Activated naive CD8-positive, alpha-beta T cell treated with anti-CD3 and anti-CD28 coated beads for 36 hours (primary cell): ENCODE measurements around the gene KRT81. TPM values are rescaled to one million over a fixed set of nuclear protein-coding genes. Genes with fewer than 3 reads are reported as not detected.
"Not testable (repeated sequence)": the region's sequence is repeated elsewhere in the genome, so short reads cannot be mapped to it uniquely, and the experiment has no call there.

Source experiments
- DNase-seq: peaks from one replicate; pipeline ENCODE4 v3.0.0; 2021
- H3K27ac Mint-ChIP-seq: one replicate; pipeline ENCODE4 v1.8.0; 2022; ENCODE audit warnings: mild to moderate bottlenecking, moderate library complexity, mixed read lengths
- H3K27me3 Mint-ChIP-seq: one replicate; pipeline ENCODE4 v1.8.0; 2022; ENCODE audit warnings: mild to moderate bottlenecking, mixed read lengths
- H3K36me3 Mint-ChIP-seq: one replicate; pipeline ENCODE4 v1.8.0; 2021; ENCODE audit warnings: mild to moderate bottlenecking, mixed read lengths
- H3K4me1 Mint-ChIP-seq: one replicate; pipeline ENCODE4 v1.8.0; 2021; ENCODE audit warnings: mixed read lengths
- H3K4me3 Mint-ChIP-seq: one replicate; pipeline ENCODE4 v1.8.0; 2022; ENCODE audit warnings: mild to moderate bottlenecking, moderate library complexity, mixed read lengths
- H3K9me3 Mint-ChIP-seq: one replicate; pipeline ENCODE4 v1.8.0; 2022; ENCODE audit warnings: mixed read lengths
- total RNA-seq, 2 experiments: library from RNA; stranded (reverse); gene quantifications; one replicate each; pipeline ENCODE4 v1.2.3, GENCODE V29; 2021

The KRT81 gene
- total RNA-seq, 2 experiments from 2014 or later, result not detected

DNA sequence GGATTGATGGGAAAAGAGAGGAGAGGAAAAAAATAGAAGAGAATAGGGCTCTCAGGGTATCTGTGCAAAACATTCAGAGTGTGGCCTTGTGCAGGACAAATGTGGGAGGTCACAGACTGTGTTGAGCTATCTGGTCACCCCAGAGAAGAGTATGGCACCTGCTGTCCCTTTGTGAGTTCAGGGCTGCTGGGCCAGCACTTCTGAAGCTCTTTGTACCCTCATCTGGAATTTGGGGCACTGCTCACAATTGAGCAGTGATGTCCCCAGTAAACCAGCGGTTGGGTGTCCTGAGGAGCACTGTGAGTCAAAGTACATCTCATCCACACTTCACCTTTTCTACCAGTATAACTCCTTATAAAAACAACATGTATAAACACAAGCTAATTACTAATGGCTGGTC, 2.6 kb upstream of the KRT81 start:
- Mint-ChIP-seq H3K4me3 (no peak overlapping the region), H3K27me3 (peaks cover 9% of the 10 kb centered on the region), H3K27ac (no peak overlapping the region), H3K4me1 (no peaks in the 10 kb centered on the region), H3K9me3 (no peaks in the 10 kb centered on the region), H3K36me3 (no peaks in the 10 kb centered on the region)
- no peak for DNase-seq

DNA sequence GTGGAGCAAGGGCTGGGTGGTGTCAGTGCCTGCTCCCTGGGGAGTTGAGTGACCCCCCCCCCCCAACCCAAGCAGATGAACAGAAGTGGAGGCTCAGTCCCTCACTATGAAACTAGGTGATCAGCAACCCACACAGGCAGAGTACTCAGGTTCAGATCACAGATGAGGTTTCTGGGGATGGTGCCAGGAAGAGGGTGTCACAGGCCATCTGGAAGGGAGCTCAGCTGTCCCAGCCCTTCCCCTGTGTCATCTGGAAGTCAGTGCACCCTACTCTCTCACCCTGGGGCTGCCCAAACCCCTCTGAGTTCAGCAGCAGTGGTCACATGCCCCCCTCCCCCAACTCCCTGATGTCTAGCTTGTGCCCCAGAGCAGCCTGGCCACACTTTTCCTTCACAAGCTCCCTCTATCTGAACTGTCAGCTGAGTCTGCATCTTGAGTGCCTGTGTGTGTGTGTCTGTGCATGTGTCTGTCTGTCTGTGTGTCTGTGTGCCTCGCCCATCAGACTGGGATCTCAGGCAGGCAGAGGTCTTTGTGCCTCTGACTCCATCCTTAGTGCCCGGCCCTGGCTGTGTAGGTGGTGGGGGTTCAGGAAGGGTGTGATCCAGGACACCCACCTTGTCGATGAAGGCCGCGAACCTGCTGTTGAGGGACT, 725 bp downstream of the KRT81 start:
- DNase-seq, H3K36me3 Mint-ChIP-seq, H3K4me1 Mint-ChIP-seq, H3K27ac Mint-ChIP-seq, H3K9me3 Mint-ChIP-seq, H3K4me3 Mint-ChIP-seq: not testable (repeated sequence)
- peaks cover 12% of the 10 kb centered on the region for H3K27me3 Mint-ChIP-seq

DNA sequence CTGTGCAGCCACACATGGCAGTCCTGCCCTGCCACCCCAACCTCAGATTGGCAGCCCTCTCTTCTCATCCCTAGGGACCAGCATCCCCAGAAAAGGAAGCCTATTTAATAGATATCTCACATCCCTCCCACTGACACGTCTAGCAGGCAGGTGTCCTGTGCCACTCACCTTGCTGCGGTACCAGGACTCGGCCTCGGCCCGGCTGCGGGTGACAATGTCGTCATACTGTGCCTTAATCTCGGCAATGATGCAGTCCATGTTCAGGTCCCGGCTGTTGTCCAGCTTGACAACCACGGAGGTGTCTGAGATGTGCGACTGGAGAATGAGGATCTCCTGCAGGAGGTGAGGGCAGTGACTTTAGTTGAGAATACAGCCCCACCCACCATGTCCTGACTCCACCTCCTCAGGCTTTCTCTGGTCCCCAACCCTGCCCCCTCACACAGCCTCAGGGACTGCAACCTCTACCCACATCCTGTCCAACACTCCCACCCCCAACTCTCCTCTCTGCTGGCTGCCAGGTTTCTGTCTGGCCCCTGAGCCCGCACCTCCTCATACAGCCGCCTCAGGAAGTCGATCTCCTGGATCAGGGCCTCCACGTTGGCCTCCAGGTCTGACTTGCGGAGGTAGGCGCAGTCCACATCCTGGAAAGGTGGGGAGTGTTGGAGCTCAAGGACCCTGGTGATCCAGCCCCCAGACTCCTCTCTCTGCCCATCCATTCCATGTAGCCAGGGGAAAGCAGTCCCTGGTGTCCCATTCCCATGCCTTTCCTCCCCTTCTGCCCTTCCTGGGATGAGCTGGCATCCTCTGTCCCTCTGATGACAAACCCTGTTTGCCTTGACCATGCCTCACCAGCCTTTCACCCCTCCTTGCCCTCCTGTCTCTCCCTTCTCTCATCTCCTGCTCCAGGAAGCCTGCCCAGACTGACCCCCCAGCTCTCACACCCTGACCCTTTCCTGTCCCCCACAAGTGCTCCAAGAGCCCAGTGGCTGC, 3.2 kb downstream of the KRT81 start:
- H3K27me3 Mint-ChIP-seq, result peaks cover 12% of the 10 kb centered on the region
- not testable (repeated sequence) for H3K4me3 Mint-ChIP-seq

DNA sequence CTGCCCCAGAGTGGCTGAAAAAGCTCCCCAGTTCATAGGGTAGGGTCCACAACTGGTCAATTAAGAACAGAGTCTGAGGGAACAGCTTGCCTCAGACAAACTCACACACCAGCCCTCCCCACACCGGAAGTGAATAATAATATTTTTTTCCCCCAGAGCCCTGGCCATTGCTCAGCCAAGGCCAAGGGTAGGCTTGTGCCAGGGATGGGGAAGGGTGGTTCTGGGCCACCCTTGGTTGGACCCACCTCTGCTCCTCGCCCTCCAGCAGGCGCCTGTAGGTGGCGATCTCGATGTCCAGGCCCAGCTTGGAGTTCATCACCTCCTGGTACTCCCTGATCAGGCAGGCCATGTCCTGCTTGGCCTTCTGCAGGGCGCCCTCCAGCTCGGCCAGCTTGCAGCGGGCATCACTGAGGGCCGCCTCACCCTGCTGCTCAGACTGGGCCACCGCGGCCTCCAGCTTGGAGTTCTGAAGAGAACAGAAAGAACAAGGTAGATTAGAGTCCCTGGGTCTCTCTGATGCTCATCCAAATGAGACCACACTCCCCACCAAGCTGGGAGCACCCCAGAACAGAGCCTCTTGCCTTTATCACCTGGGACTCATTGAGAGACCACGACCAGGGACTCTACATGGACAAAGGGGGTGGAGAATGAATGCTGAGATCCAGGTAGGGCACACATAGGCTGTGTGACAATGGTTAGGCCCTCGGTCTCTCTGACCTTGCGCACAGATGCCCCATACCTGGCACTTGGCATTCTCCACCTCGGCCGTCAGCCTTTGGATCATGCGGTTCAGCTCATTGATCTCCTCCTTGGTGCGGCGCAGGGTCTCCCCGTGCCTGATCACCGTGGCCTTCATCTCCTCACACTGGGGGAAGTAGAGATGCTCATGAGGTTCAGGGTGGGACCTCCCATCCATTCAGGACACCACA, 4.2 kb downstream of the KRT81 start:
- not testable (repeated sequence) for DNase-seq, H3K36me3 Mint-ChIP-seq, H3K4me1 Mint-ChIP-seq, H3K4me3 Mint-ChIP-seq, H3K9me3 Mint-ChIP-seq, H3K27ac Mint-ChIP-seq
- peaks cover 12% of the 10 kb centered on the region for H3K27me3 Mint-ChIP-seq

More for the DNA sequence above, 3.2 kb downstream of the KRT81 start:
- not testable (repeated sequence) for DNase-seq, H3K36me3 Mint-ChIP-seq, H3K9me3 Mint-ChIP-seq, H3K27ac Mint-ChIP-seq, H3K4me1 Mint-ChIP-seq

DNA sequence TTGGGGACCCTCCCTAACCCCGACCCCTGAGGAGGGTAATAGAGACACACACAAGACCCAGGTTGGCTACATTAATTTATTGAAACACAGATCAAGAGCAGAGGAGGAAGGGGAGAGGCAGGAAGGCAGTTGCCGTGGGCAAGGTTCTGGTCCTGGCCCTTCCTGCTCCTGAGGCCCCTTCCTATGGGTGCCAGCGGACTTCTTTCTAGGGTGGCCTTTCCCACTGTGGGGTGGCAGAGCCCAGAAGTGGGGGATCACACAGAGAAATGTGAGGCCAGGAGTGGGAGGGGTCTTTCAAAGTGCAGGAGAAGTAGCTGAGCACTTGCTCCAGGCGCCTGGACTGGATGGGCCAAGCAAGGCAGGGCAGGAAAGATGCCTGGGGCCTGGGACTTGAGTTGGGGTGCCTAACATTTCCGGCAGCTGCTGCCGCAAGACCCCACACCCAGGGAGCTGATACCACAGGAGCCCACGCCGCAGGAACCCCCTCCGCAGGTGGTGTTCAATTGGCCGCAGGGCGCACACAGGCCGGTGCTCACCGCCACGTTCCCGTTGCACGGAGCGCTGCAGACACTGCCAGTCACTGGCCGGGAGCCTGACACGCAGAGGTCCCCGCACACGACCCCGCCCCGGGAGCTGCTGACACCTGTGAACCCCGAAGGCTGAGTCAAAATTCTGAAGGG, 5.3 kb downstream of the KRT81 start:
- peaks cover 8% of the 10 kb centered on the region for H3K27me3 Mint-ChIP-seq
- DNase-seq, result no peak
- H3K9me3 Mint-ChIP-seq, result no peaks in the 10 kb centered on the region
- no peak overlapping the region for H3K27ac Mint-ChIP-seq
- H3K4me3 Mint-ChIP-seq, result no peak overlapping the region
- H3K4me1 Mint-ChIP-seq, result peaks cover 6% of the 10 kb centered on the region
- no peaks in the 10 kb centered on the region for H3K36me3 Mint-ChIP-seq

DNA sequence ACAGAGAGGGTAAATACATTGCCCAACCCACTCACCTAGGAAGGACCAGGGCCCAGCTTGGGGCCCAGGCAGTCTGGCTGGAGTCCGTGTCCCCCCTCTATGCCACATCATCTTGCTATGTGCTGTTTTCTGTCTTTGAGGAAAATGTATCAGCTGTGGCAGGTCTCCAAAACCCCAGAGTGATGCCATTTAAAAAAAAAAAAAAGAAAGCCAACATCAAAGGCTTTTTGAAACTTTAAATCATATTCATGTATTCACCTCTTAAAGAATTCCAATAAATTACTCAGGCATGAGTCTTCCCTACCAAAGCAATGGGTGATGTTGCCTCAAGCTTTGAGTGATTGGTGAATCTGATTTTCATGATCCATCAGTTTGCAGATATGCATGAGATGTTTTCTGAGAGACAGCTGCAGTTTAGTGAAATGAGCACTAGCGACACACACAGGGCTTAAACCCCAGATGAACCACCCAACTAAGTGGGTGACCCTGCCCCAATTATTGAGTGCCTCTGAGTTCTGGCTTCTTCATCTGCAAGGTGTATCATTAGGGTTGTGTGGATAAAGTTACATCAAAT, 6.1 kb downstream of the KRT81 start:
- Mint-ChIP-seq H3K27ac (no peak overlapping the region), H3K27me3 (peaks cover 8% of the 10 kb centered on the region), H3K9me3 (no peaks in the 10 kb centered on the region), H3K4me1 (peaks cover 6% of the 10 kb centered on the region), H3K4me3 (no peak overlapping the region), H3K36me3 (no peaks in the 10 kb centered on the region)
- no peak for DNase-seq

DNA sequence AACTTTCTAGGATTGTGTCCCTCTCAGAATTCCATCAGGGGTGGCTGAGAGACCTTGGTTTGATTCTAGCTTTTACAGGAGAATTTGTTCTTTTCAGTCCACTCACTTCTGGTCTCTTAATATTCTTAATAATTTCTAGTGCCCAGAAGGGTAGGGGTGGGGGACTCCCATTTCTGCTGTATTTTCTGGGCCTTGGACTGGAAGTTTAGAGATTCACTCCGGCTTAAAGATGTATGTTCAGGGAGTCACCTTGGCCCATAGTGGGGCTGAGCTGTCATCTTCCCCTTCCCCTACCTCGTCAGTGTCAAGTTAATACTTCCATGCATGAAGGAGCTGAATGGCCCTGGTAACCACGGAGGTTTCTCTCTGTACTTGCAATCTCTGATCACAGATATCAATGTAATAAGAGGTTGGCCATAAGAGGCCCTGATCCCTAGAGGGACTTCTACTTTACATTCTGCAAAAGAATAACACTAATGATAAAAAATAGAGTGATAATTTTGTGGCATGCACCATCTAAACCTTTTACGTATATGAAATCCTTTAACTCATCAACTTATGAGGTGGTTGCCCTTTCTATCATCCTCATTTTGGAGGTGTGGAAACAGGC, 6.7 kb downstream of the KRT81 start:
- no peak for DNase-seq
- H3K9me3 Mint-ChIP-seq, result no peaks in the 10 kb centered on the region
- no peaks in the 10 kb centered on the region for H3K36me3 Mint-ChIP-seq
- H3K4me3 Mint-ChIP-seq, result no peak overlapping the region
- H3K27me3 Mint-ChIP-seq, result peaks cover 11% of the 10 kb centered on the region
- H3K27ac Mint-ChIP-seq, result no peak overlapping the region
- H3K4me1 Mint-ChIP-seq, result peaks cover 6% of the 10 kb centered on the region

DNA sequence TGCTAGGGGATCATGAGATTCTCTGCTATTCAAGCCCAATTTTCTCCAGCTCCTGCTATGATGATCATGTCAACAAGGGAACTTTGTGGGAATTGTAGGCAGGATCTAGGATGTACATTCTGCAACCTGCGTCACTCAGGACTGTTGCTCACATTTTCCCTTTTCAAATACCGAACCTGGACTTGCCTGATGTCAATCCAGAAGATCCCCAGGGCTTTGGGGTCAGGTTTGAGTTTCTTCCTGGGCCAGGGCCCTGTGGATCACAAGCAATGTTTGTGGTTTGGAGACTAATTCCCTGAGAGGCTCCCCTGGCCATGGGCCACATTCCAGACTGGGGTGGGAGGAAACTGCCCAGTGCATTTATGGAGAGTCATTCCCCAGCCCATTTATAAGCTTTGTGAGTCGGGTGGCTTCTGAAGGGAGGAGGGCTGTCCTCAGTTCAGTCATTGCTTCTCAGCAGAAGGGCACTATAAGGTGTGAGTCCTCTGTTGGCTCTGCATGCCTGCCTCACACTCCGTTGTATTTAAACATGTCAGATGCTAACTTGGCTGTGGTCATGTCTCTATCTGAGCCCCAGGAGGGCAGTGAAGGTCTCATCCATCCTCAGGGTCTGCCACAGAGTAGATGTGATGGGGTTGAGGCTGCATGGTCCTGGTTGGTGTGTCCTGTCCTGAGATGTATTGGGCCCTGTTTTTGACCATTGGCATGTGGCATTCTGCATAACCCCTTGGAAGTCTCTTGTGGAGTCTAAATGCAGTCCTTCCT, 10.4 kb downstream of the KRT81 start:
- Mint-ChIP-seq H3K36me3 (no peaks in the 10 kb centered on the region), H3K9me3 (no peaks in the 10 kb centered on the region), H3K4me1 (peaks cover 3% of the 10 kb centered on the region), H3K27ac (no peak overlapping the region), H3K27me3 (peaks cover 24% of the 10 kb centered on the region), H3K4me3 (no peak overlapping the region)
- no peak for DNase-seq

DNA sequence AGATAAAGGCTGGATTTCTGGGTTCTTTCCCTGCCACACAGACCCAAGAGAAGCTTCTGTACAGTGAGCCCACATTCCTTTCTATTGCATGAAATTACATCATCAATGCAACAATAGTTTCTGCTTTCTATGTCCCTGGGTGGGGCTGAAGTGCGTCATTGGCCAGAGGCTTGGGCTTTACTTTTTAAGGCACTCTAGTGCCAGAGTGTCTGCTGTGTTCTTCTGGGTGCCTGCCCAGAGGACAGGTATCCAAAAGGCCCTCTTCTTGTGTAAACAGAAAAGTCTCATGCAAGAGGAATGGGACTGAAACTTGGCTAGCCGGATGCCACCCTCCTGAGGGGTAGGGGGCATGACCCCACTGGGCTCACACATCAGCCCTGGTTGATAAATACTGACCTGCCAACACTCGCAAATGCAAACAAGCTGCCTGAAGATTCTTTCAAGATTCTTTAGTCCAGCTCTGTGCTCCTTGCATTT, 11.0 kb downstream of the KRT81 start:
- H3K27me3 Mint-ChIP-seq, result peaks cover 24% of the 10 kb centered on the region
- no peak for DNase-seq
- peaks cover 3% of the 10 kb centered on the region for H3K4me1 Mint-ChIP-seq
- H3K36me3 Mint-ChIP-seq, result no peaks in the 10 kb centered on the region
- no peak overlapping the region for H3K4me3 Mint-ChIP-seq
- H3K9me3 Mint-ChIP-seq, result no peaks in the 10 kb centered on the region
- H3K27ac Mint-ChIP-seq, result no peak overlapping the region

DNA sequence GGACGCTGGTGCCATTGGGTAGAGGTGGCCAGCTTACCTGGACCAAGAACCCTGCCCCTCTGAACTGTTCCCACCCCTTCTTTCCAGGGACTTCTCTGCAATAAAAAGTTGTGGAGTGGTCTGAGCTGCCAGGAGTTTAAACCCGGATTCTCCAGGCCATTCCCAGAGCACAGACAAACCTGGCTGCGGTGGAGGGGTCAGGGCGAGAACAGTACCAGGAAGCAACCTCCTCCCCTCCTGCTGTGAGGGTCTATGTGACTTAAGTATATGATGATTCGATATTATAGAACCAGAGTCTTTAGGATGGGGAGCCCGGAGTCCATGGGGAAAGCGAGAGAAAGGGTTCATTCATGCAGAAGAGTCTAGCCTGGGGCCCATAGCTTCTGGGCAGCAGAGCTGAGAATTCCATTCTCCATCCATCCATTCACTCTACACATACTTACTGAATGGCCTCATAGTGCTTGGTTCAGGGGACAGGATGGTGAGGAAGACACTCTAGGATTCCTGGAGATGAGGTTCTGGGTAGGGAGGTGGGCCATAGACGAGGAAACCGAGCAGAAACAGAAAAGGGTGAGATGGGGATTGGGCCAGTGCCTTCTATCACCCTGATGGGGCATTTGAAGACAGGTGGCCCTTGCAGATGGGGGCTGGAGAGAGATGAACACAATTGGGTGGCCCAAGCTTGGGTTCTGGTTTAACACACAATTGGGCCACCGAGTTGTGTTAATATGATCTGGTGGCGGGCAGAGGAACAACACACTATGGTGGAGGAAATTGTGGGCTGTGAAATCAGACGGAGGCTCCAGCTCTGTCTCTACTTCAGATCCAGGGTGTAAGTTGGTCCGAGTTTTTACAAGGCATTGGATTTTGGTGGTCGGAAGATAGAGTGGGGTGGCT, 11.7 kb downstream of the KRT81 start:
- DNase-seq, result no peak
- Mint-ChIP-seq H3K36me3 (no peaks in the 10 kb centered on the region), H3K4me1 (peaks cover 3% of the 10 kb centered on the region), H3K9me3 (no peaks in the 10 kb centered on the region), H3K4me3 (no peak overlapping the region), H3K27me3 (peaks cover 24% of the 10 kb centered on the region), H3K27ac (no peak overlapping the region)

DNA sequence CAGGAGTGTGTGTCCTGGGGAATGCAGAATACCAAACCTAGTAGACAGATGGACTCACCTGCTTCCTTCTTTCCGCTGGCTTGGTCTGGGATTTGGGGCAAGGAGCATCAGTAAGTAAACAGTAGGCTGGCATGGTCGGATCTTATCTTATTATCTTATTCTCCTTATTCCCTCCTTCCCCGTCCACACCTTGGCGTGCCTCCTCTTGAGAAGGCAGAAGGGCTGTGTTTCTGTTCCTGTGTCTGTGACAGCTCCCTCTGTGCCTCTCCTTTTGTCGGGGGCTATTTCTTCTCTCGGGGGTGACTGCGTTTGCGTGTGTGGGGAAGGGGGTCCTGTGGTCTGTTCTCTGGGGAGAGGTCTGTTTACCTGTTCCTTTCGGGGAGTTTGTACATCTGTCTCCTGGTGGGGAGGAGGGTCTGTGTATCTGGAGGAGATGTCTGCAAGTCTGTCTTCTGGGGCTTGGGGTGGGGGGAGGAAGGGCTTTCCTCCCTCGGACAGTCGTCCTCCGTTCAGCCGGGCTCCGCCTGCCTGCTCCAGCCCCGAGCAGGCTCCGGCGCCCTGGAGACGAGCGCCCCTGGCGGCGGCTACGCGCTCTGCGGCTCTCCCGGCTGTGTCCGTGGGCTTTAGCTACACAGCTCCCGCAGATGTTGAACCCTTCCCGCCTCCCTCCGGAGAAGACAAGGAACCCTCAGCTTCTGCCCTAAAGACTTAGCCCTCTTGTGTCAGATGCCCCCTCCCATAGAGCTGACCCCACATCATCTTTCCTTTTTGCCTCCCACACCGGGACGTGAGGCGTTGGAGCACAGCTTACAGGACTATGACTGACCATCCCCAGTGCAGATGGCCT, 12.5 kb downstream of the KRT81 start:
- Mint-ChIP-seq H3K27me3 (peaks cover 28% of the 10 kb centered on the region), H3K36me3 (no peaks in the 10 kb centered on the region), H3K4me3 (no peak overlapping the region), H3K4me1 (peaks cover 3% of the 10 kb centered on the region), H3K9me3 (no peaks in the 10 kb centered on the region), H3K27ac (no peak overlapping the region)
- peak; percentile 80 for DNase-seq
